Neutrophil (primary cell): ENCODE measurements around the gene HSPB2.

Experiments used
- H3K27ac ChIP-seq: fragments of 200-600 bp; sonication (generic); 2 replicates; pipeline ENCODE4 v1.5.1; 2016; ENCODE audit warnings: mild to moderate bottlenecking, moderate library complexity
- H3K27me3 ChIP-seq: fragments of 200-600 bp; sonication (generic); 2 replicates; pipeline ENCODE4 v1.6.0; 2016; ENCODE audit warnings: mild to moderate bottlenecking
- H3K36me3 ChIP-seq: fragments of 200-600 bp; sonication (generic); 2 replicates; pipeline ENCODE4 v1.5.1; 2017
- H3K4me1 ChIP-seq, 2 experiments: fragments of 200-600 bp in 1 of 2; sonication (generic) in 1 of 2; 1 replicate in 1 of 2; 2 replicates in 1 of 2; pipeline versions ENCODE4 v1.5.1 to v1.6.1; 2013 to 2016; ENCODE audit warnings: low read depth in 1 of 2, low read length in 1 of 2, mild to moderate bottlenecking in 1 of 2, moderate library complexity in 1 of 2; ENCODE audit not compliant: control insufficient read depth in 1 of 2, insufficient read depth in 1 of 2
- H3K4me3 ChIP-seq, 2 experiments: fragments of 200-600 bp in 1 of 2; sonication (generic) in 1 of 2; 1 replicate in 1 of 2; 2 replicates in 1 of 2; pipeline ENCODE4 v1.5.1; 2013 to 2016; ENCODE audit warnings: low read depth in 1 of 2, low read length in 1 of 2, mild to moderate bottlenecking in 1 of 2, moderate library complexity in 1 of 2
- H3K9me3 ChIP-seq: fragments of 200-600 bp; sonication (generic); 2 replicates; pipeline ENCODE4 v1.5.1; 2016
- CTCF ChIP-seq: fragments of 200-600 bp; sonication (generic); IDR thresholded peaks from 2 replicates; pipeline ENCODE4 v1.5.1; 2016; ENCODE audit warnings: antibody characterized with exemption

The HSPB2 gene

GRCh38 chr11:111947143-111947542, 34.6 kb downstream of the HSPB2 start:
- Histone ChIP-seq H3K4me3 (no peak overlapping the region), H3K4me1 (no peaks in the 10 kb centered on the region), H3K9me3 (no peaks in the 10 kb centered on the region), H3K27ac (no peak overlapping the region), H3K36me3 (no peaks in the 10 kb centered on the region), H3K27me3 (no peaks in the 10 kb centered on the region)
- TF ChIP-seq CTCF = no peak

- H3K9me3 ChIP-seq = no peaks in the 10 kb centered on the region
- H3K27ac ChIP-seq = no peak overlapping the region
- no peaks in the 10 kb centered on the region for H3K36me3 ChIP-seq
- no peak overlapping the region for H3K4me3 ChIP-seq
- no peaks in the 10 kb centered on the region for H3K4me1 ChIP-seq
- no peak for TF ChIP-seq CTCF
- H3K27me3 ChIP-seq = no peaks in the 10 kb centered on the region
These were observed 37.2 kb downstream of the HSPB2 start for GRCh38 chr11:111949519-111950426.

GRCh38 chr11:111951565-111951964, 39.0 kb downstream of the HSPB2 start:
- H3K4me1 ChIP-seq = no peaks in the 10 kb centered on the region
- TF ChIP-seq CTCF = no peak
- no peak overlapping the region for H3K4me3 ChIP-seq
- H3K9me3 ChIP-seq = no peaks in the 10 kb centered on the region
- no peaks in the 10 kb centered on the region for H3K36me3 ChIP-seq
- H3K27ac ChIP-seq = no peak overlapping the region
- H3K27me3 ChIP-seq = no peaks in the 10 kb centered on the region

- H3K4me1 ChIP-seq = no peaks in the 10 kb centered on the region
- H3K27me3 ChIP-seq = no peaks in the 10 kb centered on the region
- no peak overlapping the region for H3K4me3 ChIP-seq
- no peaks in the 10 kb centered on the region for H3K9me3 ChIP-seq
- no peaks in the 10 kb centered on the region for H3K36me3 ChIP-seq
- no peak overlapping the region for H3K27ac ChIP-seq
- TF ChIP-seq CTCF = no peak
These were observed 41.6 kb downstream of the HSPB2 start for GRCh38 chr11:111954154-111954553.

- H3K4me3 ChIP-seq = no peak overlapping the region
- no peak for TF ChIP-seq CTCF
- no peaks in the 10 kb centered on the region for H3K4me1 ChIP-seq
- no peaks in the 10 kb centered on the region for H3K9me3 ChIP-seq
- H3K27me3 ChIP-seq = no peaks in the 10 kb centered on the region
- H3K36me3 ChIP-seq = no peaks in the 10 kb centered on the region
- H3K27ac ChIP-seq = no peak overlapping the region
These were observed 45.3 kb downstream of the HSPB2 start for GRCh38 chr11:111957663-111958444.
